WTC11 (cell line): Measurements from ENCODE around the gene GTF2H3. TPM values are rescaled to one million over a fixed set of nuclear protein-coding genes. Genes with fewer than 3 reads are reported as not detected.

Source experiments
- ATAC-seq: fragments of 200-7000 bp; cut with Tn5 transposase; 2 replicates; pipeline ENCODE4 v1.10.0; 2021; ENCODE audit warnings: mild to moderate bottlenecking, moderate library complexity
- CTCF ChIA-PET: fragments of 300-600 bp; sonication (Branson Sonifier 250); formaldehyde crosslinking; loops from one replicate; lab custom pipeline; 2021; ENCODE audit warnings: antibody characterized with exemption; lab: Charles Lee
- POLR2A ChIA-PET: fragments of 350-600 bp; sonication (Branson Sonifier 250); formaldehyde crosslinking; loops from one replicate; lab custom pipeline; 2021; ENCODE audit warnings: antibody characterized with exemption; lab: Charles Lee
- DNase-seq: peaks from one replicate; pipeline ENCODE4 v3.0.0; 2021; ENCODE audit warnings: low spot score
- H3K27ac Mint-ChIP-seq: 2 replicates; pipeline ENCODE4 v1.8.0; 2021; ENCODE audit warnings: mixed read lengths
- H3K27me3 Mint-ChIP-seq: 2 replicates; pipeline ENCODE4 v1.8.0; 2021; ENCODE audit warnings: low read depth, mild to moderate bottlenecking, moderate library complexity, mixed read lengths
- H3K36me3 Mint-ChIP-seq: 2 replicates; pipeline ENCODE4 v1.8.0; 2021; ENCODE audit warnings: mixed read lengths
- H3K4me1 Mint-ChIP-seq: 2 replicates; pipeline ENCODE4 v1.8.0; 2022; ENCODE audit warnings: mixed read lengths
- H3K4me3 Mint-ChIP-seq: 2 replicates; pipeline ENCODE4 v1.8.0; 2021; ENCODE audit warnings: mild to moderate bottlenecking, moderate library complexity, mixed read lengths
- H3K9me3 Mint-ChIP-seq: 2 replicates; pipeline ENCODE4 v1.8.0; 2021; ENCODE audit warnings: mixed read lengths
- CREM ChIP-seq: sonication (generic); formaldehyde crosslinking; IDR thresholded peaks from 2 replicates; pipeline ENCODE4 v1.8.1; 2022; ENCODE audit warnings: mild to moderate bottlenecking, missing genetic modification reagents, moderate library complexity
- ESRRA ChIP-seq: sonication (generic); formaldehyde crosslinking; IDR thresholded peaks from 2 replicates; pipeline ENCODE4 v1.8.1; 2022; ENCODE audit warnings: mild to moderate bottlenecking, missing genetic modification reagents, borderline replicate concordance
- FOXP1 ChIP-seq: sonication (generic); formaldehyde crosslinking; IDR thresholded peaks from 2 replicates; pipeline ENCODE4 v1.8.0; 2022; ENCODE audit warnings: missing genetic modification reagents, mild to moderate bottlenecking, moderate library complexity, borderline replicate concordance
- GABPB1 ChIP-seq: sonication (generic); formaldehyde crosslinking; IDR thresholded peaks from 2 replicates; pipeline ENCODE4 v1.8.1; 2023; ENCODE audit warnings: mild to moderate bottlenecking, missing genetic modification reagents
- GTF2I ChIP-seq: fragments of 250-450 bp; sonication (Bioruptor Pico); conservative IDR thresholded peaks from 2 replicates; pipeline ENCODE4 v1.4.0; 2021; ENCODE audit warnings: mild to moderate bottlenecking
- HMGA2 ChIP-seq: fragments of 250-450 bp; sonication (Bioruptor Pico); IDR thresholded peaks from 2 replicates; pipeline ENCODE4 v1.4.0; 2021; ENCODE audit warnings: mild to moderate bottlenecking, moderate library complexity
- NR2C2 ChIP-seq: sonication (generic); formaldehyde crosslinking; IDR thresholded peaks from 2 replicates; pipeline ENCODE4 v1.8.0; 2022; ENCODE audit warnings: mild to moderate bottlenecking, missing genetic modification reagents
- PRRX2 ChIP-seq: fragments of 250-450 bp; sonication (Bioruptor Pico); IDR thresholded peaks from 2 replicates; pipeline ENCODE4 v1.8.0; 2021; ENCODE audit warnings: mild to moderate bottlenecking
- TCF7 ChIP-seq: sonication (generic); formaldehyde crosslinking; IDR thresholded peaks from 2 replicates; pipeline ENCODE4 v1.8.0; 2022; ENCODE audit warnings: mild to moderate bottlenecking, low read depth, missing genetic modification reagents, moderate library complexity
- TEAD1 ChIP-seq: sonication (generic); formaldehyde crosslinking; IDR thresholded peaks from 2 replicates; pipeline ENCODE4 v1.8.0; 2022; ENCODE audit warnings: mild to moderate bottlenecking, missing genetic modification reagents
- TEAD4 ChIP-seq: sonication (generic); formaldehyde crosslinking; IDR thresholded peaks from 2 replicates; pipeline ENCODE4 v1.8.0; 2022; ENCODE audit warnings: mild to moderate bottlenecking, missing genetic modification reagents
- TP53 ChIP-seq: sonication (generic); formaldehyde crosslinking; IDR thresholded peaks from 2 replicates; pipeline ENCODE4 v1.8.1; 2023; ENCODE audit warnings: mild to moderate bottlenecking, missing genetic modification reagents
- ZBTB21 ChIP-seq: sonication (generic); formaldehyde crosslinking; IDR thresholded peaks from 2 replicates; pipeline ENCODE4 v1.8.1; 2023; ENCODE audit warnings: mild to moderate bottlenecking, missing genetic modification reagents, borderline replicate concordance
- ZNF138 ChIP-seq: sonication (generic); formaldehyde crosslinking; conservative IDR thresholded peaks from 2 replicates; pipeline ENCODE4 v1.8.1; 2022; ENCODE audit warnings: mild to moderate bottlenecking, moderate library complexity, missing genetic modification reagents
- ZNF232 ChIP-seq: sonication (generic); formaldehyde crosslinking; IDR thresholded peaks from 2 replicates; pipeline ENCODE4 v1.8.0; 2022; ENCODE audit warnings: mild to moderate bottlenecking, missing genetic modification reagents
- ZNF416 ChIP-seq: fragments of 250-450 bp; sonication (Bioruptor Pico); IDR thresholded peaks from 2 replicates; pipeline ENCODE4 v1.9.0; 2021; ENCODE audit warnings: mild to moderate bottlenecking, inconsistent platforms
- ZNF671 ChIP-seq: fragments of 250-450 bp; sonication (Bioruptor Pico); IDR thresholded peaks from 2 replicates; pipeline ENCODE4 v1.8.0; 2021; ENCODE audit warnings: mild to moderate bottlenecking
- total RNA-seq: library from RNA; stranded (reverse); gene quantifications from 3 replicates; pipeline ENCODE4 v1.2.3, GENCODE V29; 2021
- TF ChIP-seq, protein P1 (sequence below): sonication (generic); formaldehyde crosslinking; IDR thresholded peaks from 2 replicates; pipeline ENCODE4 v1.8.1; 2023; ENCODE audit warnings: mild to moderate bottlenecking, missing genetic modification reagents
- TF ChIP-seq, protein P2 (sequence below): sonication (generic); formaldehyde crosslinking; IDR thresholded peaks from 2 replicates; pipeline ENCODE4 v1.8.1; 2022; ENCODE audit warnings: mild to moderate bottlenecking, moderate library complexity, missing genetic modification reagents
- TF ChIP-seq, protein P3 (sequence below): fragments of 250-450 bp; sonication (Bioruptor Pico); IDR thresholded peaks from 2 replicates; pipeline ENCODE4 v1.9.0; 2021; ENCODE audit warnings: mild to moderate bottlenecking, borderline replicate concordance
- TF ChIP-seq, protein P4 (sequence below): sonication (generic); formaldehyde crosslinking; IDR thresholded peaks from 2 replicates; pipeline ENCODE4 v1.8.1; 2023; ENCODE audit warnings: mild to moderate bottlenecking, moderate library complexity, missing genetic modification reagents
- TF ChIP-seq, protein P5 (sequence below): sonication (generic); formaldehyde crosslinking; IDR thresholded peaks from 2 replicates; pipeline ENCODE4 v1.8.0; 2022; ENCODE audit warnings: missing genetic modification reagents
- TF ChIP-seq, protein P6 (sequence below): sonication (generic); formaldehyde crosslinking; IDR thresholded peaks from 2 replicates; pipeline ENCODE4 v1.8.0; 2022; ENCODE audit warnings: mild to moderate bottlenecking, missing genetic modification reagents

Gene GTF2H3
- total RNA-seq, 1 experiment from 2014 or later, result 31.6 TPM

DNA sequence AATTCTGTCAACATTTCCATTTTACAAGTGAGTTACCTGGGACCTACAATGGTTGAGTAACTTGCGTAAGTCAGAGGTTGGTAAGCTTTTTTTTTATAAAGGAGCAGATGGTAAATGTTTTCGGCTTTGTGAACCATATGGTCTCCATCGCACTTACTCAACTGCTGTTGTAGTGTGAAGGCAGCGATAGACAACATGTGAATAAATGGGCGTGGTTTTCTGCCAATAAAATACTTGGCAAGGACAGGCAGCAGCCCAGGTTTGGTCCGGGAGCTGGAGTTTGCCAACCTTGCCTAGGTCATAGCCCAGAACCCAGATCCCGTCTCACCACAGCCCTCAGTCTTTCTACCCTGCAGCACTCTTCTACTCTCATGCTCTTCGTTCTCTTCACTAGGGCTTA, 25.4 kb upstream of the GTF2H3 start:
- H3K9me3 Mint-ChIP-seq, result no peaks in the 10 kb centered on the region
- H3K27ac Mint-ChIP-seq, result no peak overlapping the region
- peaks cover under 1% of the 10 kb centered on the region; the same call in 1 of the 2 replicates for H3K4me1 Mint-ChIP-seq
- DNase-seq (no peak), ATAC-seq (no peak)
- no peak overlapping the region for H3K4me3 Mint-ChIP-seq
- H3K36me3 Mint-ChIP-seq, result peaks cover 72% of the 10 kb centered on the region
- ChIA-PET POLR2A (no interaction called here), CTCF (no interaction called here)
- H3K27me3 Mint-ChIP-seq, result no peaks in the 10 kb centered on the region
- TF ChIP-seq FOXP1, result no peak
- TF ChIP-seq TP53 (CRISPR knock-in tag), result no peak
- no peak for TF ChIP-seq GTF2I
- no peak for TF ChIP-seq TEAD4 (CRISPR knock-in tag)
- TF ChIP-seq, protein P1, sequence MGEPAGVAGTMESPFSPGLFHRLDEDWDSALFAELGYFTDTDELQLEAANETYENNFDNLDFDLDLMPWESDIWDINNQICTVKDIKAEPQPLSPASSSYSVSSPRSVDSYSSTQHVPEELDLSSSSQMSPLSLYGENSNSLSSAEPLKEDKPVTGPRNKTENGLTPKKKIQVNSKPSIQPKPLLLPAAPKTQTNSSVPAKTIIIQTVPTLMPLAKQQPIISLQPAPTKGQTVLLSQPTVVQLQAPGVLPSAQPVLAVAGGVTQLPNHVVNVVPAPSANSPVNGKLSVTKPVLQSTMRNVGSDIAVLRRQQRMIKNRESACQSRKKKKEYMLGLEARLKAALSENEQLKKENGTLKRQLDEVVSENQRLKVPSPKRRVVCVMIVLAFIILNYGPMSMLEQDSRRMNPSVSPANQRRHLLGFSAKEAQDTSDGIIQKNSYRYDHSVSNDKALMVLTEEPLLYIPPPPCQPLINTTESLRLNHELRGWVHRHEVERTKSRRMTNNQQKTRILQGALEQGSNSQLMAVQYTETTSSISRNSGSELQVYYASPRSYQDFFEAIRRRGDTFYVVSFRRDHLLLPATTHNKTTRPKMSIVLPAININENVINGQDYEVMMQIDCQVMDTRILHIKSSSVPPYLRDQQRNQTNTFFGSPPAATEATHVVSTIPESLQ (CRISPR knock-in tag), result no peak
- TF ChIP-seq HMGA2 (CRISPR knock-in tag), result no peak
- TF ChIP-seq ESRRA (CRISPR knock-in tag), result no peak
- TF ChIP-seq, protein P2, sequence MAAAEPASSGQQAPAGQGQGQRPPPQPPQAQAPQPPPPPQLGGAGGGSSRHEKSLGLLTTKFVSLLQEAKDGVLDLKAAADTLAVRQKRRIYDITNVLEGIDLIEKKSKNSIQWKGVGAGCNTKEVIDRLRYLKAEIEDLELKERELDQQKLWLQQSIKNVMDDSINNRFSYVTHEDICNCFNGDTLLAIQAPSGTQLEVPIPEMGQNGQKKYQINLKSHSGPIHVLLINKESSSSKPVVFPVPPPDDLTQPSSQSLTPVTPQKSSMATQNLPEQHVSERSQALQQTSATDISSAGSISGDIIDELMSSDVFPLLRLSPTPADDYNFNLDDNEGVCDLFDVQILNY (CRISPR knock-in tag), result no peak
- no peak for TF ChIP-seq CREM (CRISPR knock-in tag)
- no peak for TF ChIP-seq GABPB1 (CRISPR knock-in tag)
- TF ChIP-seq, protein P3, sequence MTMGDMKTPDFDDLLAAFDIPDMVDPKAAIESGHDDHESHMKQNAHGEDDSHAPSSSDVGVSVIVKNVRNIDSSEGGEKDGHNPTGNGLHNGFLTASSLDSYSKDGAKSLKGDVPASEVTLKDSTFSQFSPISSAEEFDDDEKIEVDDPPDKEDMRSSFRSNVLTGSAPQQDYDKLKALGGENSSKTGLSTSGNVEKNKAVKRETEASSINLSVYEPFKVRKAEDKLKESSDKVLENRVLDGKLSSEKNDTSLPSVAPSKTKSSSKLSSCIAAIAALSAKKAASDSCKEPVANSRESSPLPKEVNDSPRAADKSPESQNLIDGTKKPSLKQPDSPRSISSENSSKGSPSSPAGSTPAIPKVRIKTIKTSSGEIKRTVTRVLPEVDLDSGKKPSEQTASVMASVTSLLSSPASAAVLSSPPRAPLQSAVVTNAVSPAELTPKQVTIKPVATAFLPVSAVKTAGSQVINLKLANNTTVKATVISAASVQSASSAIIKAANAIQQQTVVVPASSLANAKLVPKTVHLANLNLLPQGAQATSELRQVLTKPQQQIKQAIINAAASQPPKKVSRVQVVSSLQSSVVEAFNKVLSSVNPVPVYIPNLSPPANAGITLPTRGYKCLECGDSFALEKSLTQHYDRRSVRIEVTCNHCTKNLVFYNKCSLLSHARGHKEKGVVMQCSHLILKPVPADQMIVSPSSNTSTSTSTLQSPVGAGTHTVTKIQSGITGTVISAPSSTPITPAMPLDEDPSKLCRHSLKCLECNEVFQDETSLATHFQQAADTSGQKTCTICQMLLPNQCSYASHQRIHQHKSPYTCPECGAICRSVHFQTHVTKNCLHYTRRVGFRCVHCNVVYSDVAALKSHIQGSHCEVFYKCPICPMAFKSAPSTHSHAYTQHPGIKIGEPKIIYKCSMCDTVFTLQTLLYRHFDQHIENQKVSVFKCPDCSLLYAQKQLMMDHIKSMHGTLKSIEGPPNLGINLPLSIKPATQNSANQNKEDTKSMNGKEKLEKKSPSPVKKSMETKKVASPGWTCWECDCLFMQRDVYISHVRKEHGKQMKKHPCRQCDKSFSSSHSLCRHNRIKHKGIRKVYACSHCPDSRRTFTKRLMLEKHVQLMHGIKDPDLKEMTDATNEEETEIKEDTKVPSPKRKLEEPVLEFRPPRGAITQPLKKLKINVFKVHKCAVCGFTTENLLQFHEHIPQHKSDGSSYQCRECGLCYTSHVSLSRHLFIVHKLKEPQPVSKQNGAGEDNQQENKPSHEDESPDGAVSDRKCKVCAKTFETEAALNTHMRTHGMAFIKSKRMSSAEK (CRISPR knock-in tag), result no peak
- no peak for TF ChIP-seq ZNF671 (CRISPR knock-in tag)
- TF ChIP-seq, protein P4, sequence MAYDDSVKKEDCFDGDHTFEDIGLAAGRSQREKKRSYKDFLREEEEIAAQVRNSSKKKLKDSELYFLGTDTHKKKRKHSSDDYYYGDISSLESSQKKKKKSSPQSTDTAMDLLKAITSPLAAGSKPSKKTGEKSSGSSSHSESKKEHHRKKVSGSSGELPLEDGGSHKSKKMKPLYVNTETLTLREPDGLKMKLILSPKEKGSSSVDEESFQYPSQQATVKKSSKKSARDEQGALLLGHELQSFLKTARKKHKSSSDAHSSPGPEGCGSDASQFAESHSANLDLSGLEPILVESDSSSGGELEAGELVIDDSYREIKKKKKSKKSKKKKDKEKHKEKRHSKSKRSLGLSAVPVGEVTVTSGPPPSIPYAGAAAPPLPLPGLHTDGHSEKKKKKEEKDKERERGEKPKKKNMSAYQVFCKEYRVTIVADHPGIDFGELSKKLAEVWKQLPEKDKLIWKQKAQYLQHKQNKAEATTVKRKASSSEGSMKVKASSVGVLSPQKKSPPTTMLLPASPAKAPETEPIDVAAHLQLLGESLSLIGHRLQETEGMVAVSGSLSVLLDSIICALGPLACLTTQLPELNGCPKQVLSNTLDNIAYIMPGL (CRISPR knock-in tag), result no peak
- no peak for TF ChIP-seq NR2C2 (CRISPR knock-in tag)
- no peak for TF ChIP-seq ZNF416 (CRISPR knock-in tag)

DNA sequence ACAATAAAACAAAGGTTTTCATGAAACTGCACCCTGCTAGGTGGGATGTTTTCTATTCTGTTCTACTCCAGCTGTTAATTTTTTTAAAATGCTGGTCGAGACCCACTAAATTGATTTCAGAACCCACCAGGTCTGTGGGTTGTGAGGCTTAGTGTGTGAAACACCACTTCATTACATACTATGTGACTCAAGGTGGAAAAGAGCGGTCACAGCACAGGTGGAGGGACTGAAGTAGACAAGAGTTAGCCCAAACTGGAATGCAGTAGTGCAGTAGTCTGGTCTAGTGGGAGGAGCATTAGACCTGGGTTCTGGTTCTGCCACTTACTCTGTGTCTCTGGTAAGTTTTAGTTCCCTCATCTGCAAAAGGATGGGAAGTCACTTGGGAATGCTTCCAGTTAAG, 19.5 kb upstream of the GTF2H3 start:
- H3K4me1 Mint-ChIP-seq, result no peaks in the 10 kb centered on the region
- TF ChIP-seq, protein P5, sequence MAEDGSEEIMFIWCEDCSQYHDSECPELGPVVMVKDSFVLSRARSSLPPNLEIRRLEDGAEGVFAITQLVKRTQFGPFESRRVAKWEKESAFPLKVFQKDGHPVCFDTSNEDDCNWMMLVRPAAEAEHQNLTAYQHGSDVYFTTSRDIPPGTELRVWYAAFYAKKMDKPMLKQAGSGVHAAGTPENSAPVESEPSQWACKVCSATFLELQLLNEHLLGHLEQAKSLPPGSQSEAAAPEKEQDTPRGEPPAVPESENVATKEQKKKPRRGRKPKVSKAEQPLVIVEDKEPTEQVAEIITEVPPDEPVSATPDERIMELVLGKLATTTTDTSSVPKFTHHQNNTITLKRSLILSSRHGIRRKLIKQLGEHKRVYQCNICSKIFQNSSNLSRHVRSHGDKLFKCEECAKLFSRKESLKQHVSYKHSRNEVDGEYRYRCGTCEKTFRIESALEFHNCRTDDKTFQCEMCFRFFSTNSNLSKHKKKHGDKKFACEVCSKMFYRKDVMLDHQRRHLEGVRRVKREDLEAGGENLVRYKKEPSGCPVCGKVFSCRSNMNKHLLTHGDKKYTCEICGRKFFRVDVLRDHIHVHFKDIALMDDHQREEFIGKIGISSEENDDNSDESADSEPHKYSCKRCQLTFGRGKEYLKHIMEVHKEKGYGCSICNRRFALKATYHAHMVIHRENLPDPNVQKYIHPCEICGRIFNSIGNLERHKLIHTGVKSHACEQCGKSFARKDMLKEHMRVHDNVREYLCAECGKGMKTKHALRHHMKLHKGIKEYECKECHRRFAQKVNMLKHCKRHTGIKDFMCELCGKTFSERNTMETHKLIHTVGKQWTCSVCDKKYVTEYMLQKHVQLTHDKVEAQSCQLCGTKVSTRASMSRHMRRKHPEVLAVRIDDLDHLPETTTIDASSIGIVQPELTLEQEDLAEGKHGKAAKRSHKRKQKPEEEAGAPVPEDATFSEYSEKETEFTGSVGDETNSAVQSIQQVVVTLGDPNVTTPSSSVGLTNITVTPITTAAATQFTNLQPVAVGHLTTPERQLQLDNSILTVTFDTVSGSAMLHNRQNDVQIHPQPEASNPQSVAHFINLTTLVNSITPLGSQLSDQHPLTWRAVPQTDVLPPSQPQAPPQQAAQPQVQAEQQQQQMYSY (CRISPR knock-in tag), result no peak
- TF ChIP-seq ZNF232 (CRISPR knock-in tag) (no peak), TEAD1 (CRISPR knock-in tag) (no peak), ZNF138 (no peak), ZBTB21 (CRISPR knock-in tag) (no peak), PRRX2 (CRISPR knock-in tag) (no peak), TCF7 (CRISPR knock-in tag) (no peak), GABPB1 (CRISPR knock-in tag) (no peak)
- TF ChIP-seq, protein P6, sequence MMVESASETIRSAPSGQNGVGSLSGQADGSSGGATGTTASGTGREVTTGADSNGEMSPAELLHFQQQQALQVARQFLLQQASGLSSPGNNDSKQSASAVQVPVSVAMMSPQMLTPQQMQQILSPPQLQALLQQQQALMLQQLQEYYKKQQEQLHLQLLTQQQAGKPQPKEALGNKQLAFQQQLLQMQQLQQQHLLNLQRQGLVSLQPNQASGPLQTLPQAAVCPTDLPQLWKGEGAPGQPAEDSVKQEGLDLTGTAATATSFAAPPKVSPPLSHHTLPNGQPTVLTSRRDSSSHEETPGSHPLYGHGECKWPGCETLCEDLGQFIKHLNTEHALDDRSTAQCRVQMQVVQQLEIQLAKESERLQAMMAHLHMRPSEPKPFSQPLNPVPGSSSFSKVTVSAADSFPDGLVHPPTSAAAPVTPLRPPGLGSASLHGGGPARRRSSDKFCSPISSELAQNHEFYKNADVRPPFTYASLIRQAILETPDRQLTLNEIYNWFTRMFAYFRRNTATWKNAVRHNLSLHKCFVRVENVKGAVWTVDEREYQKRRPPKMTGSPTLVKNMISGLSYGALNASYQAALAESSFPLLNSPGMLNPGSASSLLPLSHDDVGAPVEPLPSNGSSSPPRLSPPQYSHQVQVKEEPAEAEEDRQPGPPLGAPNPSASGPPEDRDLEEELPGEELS (CRISPR knock-in tag), result no peak

More for the DNA sequence above, 19.5 kb upstream of the GTF2H3 start:
- CTCF ChIA-PET, result no interaction called here
- Mint-ChIP-seq H3K9me3 (no peaks in the 10 kb centered on the region), H3K36me3 (peaks cover 85% of the 10 kb centered on the region), H3K27me3 (no peaks in the 10 kb centered on the region), H3K4me3 (no peak overlapping the region), H3K27ac (no peak overlapping the region; the same call in 1 of the 2 replicates)
- POLR2A ChIA-PET, result no interaction called here
- no peak for DNase-seq
- no peak for ATAC-seq
